Fibroblast of lung (primary cell): Measurements from ENCODE around the gene SRC.

Source experiments
- EZH2 ChIP-seq: IDR thresholded peaks from 2 replicates; pipeline ENCODE4 v1.5.1; 2012; ENCODE audit warnings: low read length, control low read depth, mild to moderate bottlenecking; ENCODE audit errors: missing control alignments
- TF ChIP-seq, protein P1 (sequence below), 2 donors: IDR thresholded peaks in 1 of 2; conservative IDR thresholded peaks in 1 of 2; 1 replicate in 1 of 2; 2 replicates in 1 of 2; pipeline ENCODE4 v1.5.1; 2011 to 2012; ENCODE audit warnings: low read length in 2 of 2, control low read depth in 1 of 2, inconsistent platforms in 1 of 2, low read depth in 1 of 2, mild to moderate bottlenecking in 1 of 2

GRCh38 chr20:37311710-37312355 is 34.1 kb upstream of the SRC start:
- TF ChIP-seq EZH2, result no peak
- TF ChIP-seq, protein P1, sequence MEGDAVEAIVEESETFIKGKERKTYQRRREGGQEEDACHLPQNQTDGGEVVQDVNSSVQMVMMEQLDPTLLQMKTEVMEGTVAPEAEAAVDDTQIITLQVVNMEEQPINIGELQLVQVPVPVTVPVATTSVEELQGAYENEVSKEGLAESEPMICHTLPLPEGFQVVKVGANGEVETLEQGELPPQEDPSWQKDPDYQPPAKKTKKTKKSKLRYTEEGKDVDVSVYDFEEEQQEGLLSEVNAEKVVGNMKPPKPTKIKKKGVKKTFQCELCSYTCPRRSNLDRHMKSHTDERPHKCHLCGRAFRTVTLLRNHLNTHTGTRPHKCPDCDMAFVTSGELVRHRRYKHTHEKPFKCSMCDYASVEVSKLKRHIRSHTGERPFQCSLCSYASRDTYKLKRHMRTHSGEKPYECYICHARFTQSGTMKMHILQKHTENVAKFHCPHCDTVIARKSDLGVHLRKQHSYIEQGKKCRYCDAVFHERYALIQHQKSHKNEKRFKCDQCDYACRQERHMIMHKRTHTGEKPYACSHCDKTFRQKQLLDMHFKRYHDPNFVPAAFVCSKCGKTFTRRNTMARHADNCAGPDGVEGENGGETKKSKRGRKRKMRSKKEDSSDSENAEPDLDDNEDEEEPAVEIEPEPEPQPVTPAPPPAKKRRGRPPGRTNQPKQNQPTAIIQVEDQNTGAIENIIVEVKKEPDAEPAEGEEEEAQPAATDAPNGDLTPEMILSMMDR (conservative IDR thresholded peaks at IDR 0.05 in 1 of 2, IDR thresholded peaks at IDR 0.05 in 1 of 2; ENCODE audit: low read depth in 1 of 2, low read length in 2 of 2), result no peak
